ENCODE data around the gene C1orf56. TPM values are rescaled to one million over a fixed set of nuclear protein-coding genes. Genes with fewer than 3 reads are reported as not detected.

The C1orf56 gene
- total and polyA plus RNA-seq, 2 donors (not counting 3 experiments of a cell fraction or from before 2014, with no cell fraction given) = 3.0 to 3.5 TPM

DNA sequence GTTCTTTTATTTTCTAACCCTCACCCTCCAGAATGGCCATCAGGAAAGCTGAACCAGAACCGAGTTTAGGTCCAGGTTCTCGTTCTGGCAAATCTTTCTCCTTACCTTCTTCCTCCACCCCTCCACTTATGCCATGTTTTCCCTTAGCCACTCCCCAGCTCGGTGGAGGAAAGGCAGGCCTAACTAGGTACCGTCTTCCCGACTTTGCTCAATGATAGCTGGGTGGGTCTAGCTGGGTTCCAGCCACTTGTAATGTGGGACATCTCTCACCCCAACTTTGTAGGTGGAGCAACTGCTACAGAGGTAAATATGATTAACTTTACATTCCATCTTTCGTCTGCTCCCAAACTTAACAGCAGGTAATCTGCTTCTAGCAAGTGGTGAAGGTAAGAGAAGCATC, 10.5 kb upstream of the C1orf56 start:
- TF ChIP-seq, protein P1, sequence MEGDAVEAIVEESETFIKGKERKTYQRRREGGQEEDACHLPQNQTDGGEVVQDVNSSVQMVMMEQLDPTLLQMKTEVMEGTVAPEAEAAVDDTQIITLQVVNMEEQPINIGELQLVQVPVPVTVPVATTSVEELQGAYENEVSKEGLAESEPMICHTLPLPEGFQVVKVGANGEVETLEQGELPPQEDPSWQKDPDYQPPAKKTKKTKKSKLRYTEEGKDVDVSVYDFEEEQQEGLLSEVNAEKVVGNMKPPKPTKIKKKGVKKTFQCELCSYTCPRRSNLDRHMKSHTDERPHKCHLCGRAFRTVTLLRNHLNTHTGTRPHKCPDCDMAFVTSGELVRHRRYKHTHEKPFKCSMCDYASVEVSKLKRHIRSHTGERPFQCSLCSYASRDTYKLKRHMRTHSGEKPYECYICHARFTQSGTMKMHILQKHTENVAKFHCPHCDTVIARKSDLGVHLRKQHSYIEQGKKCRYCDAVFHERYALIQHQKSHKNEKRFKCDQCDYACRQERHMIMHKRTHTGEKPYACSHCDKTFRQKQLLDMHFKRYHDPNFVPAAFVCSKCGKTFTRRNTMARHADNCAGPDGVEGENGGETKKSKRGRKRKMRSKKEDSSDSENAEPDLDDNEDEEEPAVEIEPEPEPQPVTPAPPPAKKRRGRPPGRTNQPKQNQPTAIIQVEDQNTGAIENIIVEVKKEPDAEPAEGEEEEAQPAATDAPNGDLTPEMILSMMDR (IDR thresholded peaks at IDR 0.05; ENCODE audit: extremely low read depth in 1 of 2, insufficient read depth in 1 of 2, low read depth in 1 of 2, low read length in 2 of 2) = no peak
- TF ChIP-seq EZH2 (IDR thresholded peaks at IDR 0.05; ENCODE audit: borderline replicate concordance, low read depth, low read length, severe bottlenecking) (no peak), POLR2AphosphoS5 (IDR thresholded peaks at IDR 0.05; ENCODE audit: insufficient read depth, low read depth, low read length) (no peak), MYC (IDR thresholded peaks at IDR 0.05; ENCODE audit: low read depth, low read length) (no peak), GATA2 (IDR thresholded peaks at IDR 0.05; ENCODE audit: insufficient read depth, insufficient read length, low read depth, low read length) (no peak), FOS (IDR thresholded peaks at IDR 0.05; ENCODE audit: borderline replicate concordance, insufficient read depth, low read length) (no peak), JUN (IDR thresholded peaks at IDR 0.05; ENCODE audit: borderline replicate concordance, insufficient read depth, insufficient read length, low read depth) (no peak), POLR2A (IDR thresholded peaks at IDR 0.05; ENCODE audit: low read depth, low read length) (no peak)
- TF ChIP-seq, protein P2, sequence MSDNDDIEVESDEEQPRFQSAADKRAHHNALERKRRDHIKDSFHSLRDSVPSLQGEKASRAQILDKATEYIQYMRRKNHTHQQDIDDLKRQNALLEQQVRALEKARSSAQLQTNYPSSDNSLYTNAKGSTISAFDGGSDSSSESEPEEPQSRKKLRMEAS (IDR thresholded peaks at IDR 0.05; ENCODE audit: insufficient read depth, insufficient read length) = no peak
- H3K4me2 ChIP-seq (ENCODE audit: insufficient read depth, low read length) = no peak overlapping the region
- DNase-seq (ENCODE audit: low read depth, low spot score) (no peak), FAIRE-seq (no peak)
- intact Hi-C loops (cut with micrococcal nuclease) (no loop called here), dilution Hi-C loops (cut with MboI; ENCODE audit: extremely low pct_ligation_motif_present, low sequenced_read_pairs) (no loop called here)
- POLR2A ChIA-PET = no interaction called here
- no peak overlapping the region for H3K4me3 ChIP-seq (replicated peaks in 1 of 3; ENCODE audit: insufficient read depth in 1 of 3, low read depth in 1 of 3, low read length in 3 of 3)
- H3K79me2 ChIP-seq (ENCODE audit: control insufficient read depth, insufficient read depth, low read length) = no peaks in the 10 kb centered on the region
- H3K4me1 ChIP-seq (ENCODE audit: control insufficient read depth, extremely low read depth, insufficient read depth, low read length) = no peaks in the 10 kb centered on the region
- H3K9ac ChIP-seq (replicated peaks; ENCODE audit: extremely low read depth, insufficient read depth, low read length) = no peak overlapping the region
- no peaks in the 10 kb centered on the region for H4K20me1 ChIP-seq (replicated peaks; ENCODE audit: control insufficient read depth, extremely low read depth, insufficient read depth, low read length)
- H3K27ac ChIP-seq (ENCODE audit: insufficient read depth, low read depth, low read length) = no peak overlapping the region
- H3K9me3 ChIP-seq (replicated peaks; ENCODE audit: control insufficient read depth, insufficient read depth, low read length) = no peaks in the 10 kb centered on the region
- peaks cover 2 to 4% of the 10 kb centered on the region in 2 experiments for H3K36me3 ChIP-seq (ENCODE audit: control insufficient read depth in 2 of 2, extremely low read depth in 1 of 2, insufficient read depth in 2 of 2, low read length in 2 of 2)
- CTCF ChIA-PET = interaction anchor here (0.9 to 2.3 kb wide), 3 partner anchors 11 to 41 kb away, joined by 3 to 8 read pairs (median 3); no protein-coding TSS in a partner anchor
- BruUV-seq (replicated peaks) = no TSS peak
- no peaks in the 10 kb centered on the region for H3K9me1 ChIP-seq (replicated peaks; ENCODE audit: control insufficient read depth, extremely low read depth, insufficient read depth, low read length)
- H2AFZ ChIP-seq (ENCODE audit: low read depth, low read length) = no peak overlapping the region
- no peaks in the 10 kb centered on the region for H3K27me3 ChIP-seq (ENCODE audit: control insufficient read depth in 2 of 2, insufficient read depth in 2 of 2, low read length in 2 of 2)

Measured in endothelial cell of umbilical vein (primary cell).